Measurements from ENCODE around the gene TBC1D3G.
"Not testable (repeated sequence)": the region's sequence is repeated elsewhere in the genome, so short reads cannot be mapped to it uniquely, and the experiment has no call there.

The TBC1D3G gene

GRCh38 chr17:36323584-36323983, at the start of gene TBC1D3G:
TSS of gene TBC1D3G (plus strand) at chr17:36323884. CDS start at chr17:36325412, 1,528 bp downstream.
- not testable (repeated sequence) for DNase-seq (ENCODE audit: low read depth)

- DNase-seq (ENCODE audit: low read depth) = not testable (repeated sequence)
Measured at GRCh38 chr17:36283256-36283655, 40.4 kb upstream of the TBC1D3G start.

DNA sequence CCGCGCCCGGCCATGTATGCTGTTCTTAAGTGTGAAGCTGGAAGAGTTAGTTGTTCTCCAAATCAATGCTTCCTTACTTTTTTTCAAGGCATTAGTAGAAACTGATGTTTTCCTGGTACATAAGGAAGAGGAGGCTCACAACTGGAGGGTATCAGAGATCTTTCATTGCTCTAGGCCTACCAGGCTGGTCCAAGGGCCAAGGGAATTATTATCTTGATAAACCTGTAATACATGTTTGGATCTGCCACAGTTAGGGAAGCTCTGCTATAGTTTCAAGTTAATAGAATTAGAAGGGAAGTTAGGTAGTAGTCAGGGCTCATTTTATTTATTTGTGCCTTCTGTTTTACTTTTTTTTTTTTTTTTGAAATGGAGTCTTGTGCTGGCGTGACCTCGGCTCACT, 39.5 kb upstream of the TBC1D3G start:
- not testable (repeated sequence) for DNase-seq (ENCODE audit: low read depth)

DNA sequence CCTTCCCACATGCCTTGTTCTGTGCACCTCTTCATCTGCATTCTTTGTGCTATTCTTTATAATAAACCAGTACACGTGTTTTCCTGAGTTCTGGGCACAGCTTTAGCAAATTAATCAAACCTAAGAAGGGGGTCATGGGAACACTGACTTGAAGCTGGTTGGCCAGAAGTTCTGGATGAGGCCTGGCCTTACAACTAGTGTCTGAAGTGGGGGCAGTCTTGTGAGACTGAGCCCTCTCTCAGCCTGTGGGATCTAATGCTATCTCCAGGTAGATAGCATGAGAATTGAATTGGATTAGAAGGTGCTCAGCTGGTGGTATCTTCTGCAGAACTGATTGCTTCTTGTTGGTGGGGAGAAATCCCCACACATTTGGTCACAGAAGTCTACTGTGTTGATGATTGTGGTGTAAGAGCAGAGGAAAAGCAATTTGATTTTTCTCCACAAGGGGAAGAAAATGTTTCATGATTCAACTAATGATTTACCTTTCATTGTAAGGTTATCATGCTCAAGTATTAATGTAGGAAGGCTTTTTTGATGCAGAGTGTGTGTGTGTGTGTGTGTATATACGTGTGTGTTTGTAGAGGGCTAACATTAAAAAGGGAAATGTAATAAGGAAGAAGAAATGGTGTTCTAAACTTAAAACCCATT, 33.6 kb upstream of the TBC1D3G start:
- DNase-seq (ENCODE audit: low read depth) = not testable (repeated sequence)

DNA sequence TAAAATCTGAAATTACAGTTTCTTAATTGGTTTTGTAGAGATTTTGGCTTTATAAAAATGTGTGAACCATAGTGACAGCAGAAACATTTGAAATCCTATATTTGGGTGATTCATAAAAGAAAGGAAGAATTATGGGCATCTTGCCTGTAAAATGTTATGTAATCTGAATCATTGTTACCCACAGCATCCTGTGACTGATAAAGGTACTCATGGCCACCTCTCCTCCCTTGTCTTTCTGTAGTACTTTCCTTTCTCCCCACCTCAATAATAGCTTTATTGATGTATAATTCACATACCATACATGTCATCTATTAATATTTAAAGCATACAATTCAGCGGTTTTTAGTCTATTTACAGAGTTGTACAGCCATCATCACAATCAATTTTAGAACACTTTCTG, 28.5 kb upstream of the TBC1D3G start:
- not testable (repeated sequence) for DNase-seq (ENCODE audit: low read depth)

- not testable (repeated sequence) for DNase-seq (ENCODE audit: low read depth)
Measured at GRCh38 chr17:36315736-36316135, 7.9 kb upstream of the TBC1D3G start.

GRCh38 chr17:36362496-36362895, 38.8 kb downstream of the TBC1D3G start:
- DNase-seq (ENCODE audit: low read depth) = not testable (repeated sequence)

DNA sequence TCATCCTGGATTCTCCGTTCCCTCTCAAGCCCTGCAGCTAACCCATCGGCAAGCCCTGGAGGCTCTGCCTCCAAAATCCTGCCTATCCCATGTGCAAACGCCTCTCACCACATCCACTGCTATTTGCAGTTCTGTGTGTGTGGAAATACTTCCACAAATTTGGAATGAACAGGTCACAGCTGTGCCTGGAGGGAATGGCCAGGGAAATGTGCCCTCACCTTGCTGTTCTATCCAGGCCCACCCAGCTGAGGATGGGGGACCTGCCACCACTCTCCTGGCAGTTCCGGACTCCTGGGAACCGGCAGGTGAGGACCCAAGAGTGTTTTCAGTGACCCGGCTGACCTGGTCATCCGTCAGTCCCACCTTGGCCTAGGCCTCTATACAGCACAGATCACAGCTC, 52.3 kb downstream of the TBC1D3G start:
- DNase-seq (ENCODE audit: low read depth) = not testable (repeated sequence)
